H1 (cell line): ENCODE data around the gene RAB6D. TPM values are rescaled to one million over a fixed set of nuclear protein-coding genes. Genes with fewer than 3 reads are reported as not detected.
"Not testable (repeated sequence)": the region's sequence is repeated elsewhere in the genome, so short reads cannot be mapped to it uniquely, and the experiment has no call there.

ENCODE experiments used
- CTCF ChIA-PET: fragments of 300-600 bp; sonication (Branson Sonifier 250); formaldehyde crosslinking; loops from one replicate; lab custom pipeline; 2021; ENCODE audit not compliant: partially characterized antibody; lab: Charles Lee
- POLR2A ChIA-PET: fragments of 300-600 bp; sonication (Branson Sonifier 250); formaldehyde crosslinking; loops from one replicate; lab custom pipeline; 2021; ENCODE audit warnings: inconsistent platforms; ENCODE audit not compliant: partially characterized antibody; lab: Charles Lee
- DNase-seq, 2 experiments: peaks; one replicate each; pipeline versions ENCODE4 v3.0.0 to v3.0.0-alpha.2; 2010 to 2022; ENCODE audit warnings: low spot score in 2 of 2, low read depth in 1 of 2, mixed read lengths in 1 of 2
- FAIRE-seq: peaks from 2 replicates; lab custom pipeline; 2011; peaks lifted over from hg19 to GRCh38; lab: Jason Lieb, UNC
- H2AFZ ChIP-seq: 2 replicates; pipeline ENCODE4 v1.8.1; 2012; ENCODE audit warnings: low read length, inconsistent platforms
- H2AK5ac ChIP-seq: 2 replicates; pipeline ENCODE4 v1.6.1; 2013; ENCODE audit warnings: low read depth, low read length
- H2BK120ac ChIP-seq: replicated peaks from 2 replicates; pipeline ENCODE3; 2013; ENCODE audit warnings: low read depth, low read length, inconsistent platforms
- H2BK12ac ChIP-seq: 2 replicates; pipeline ENCODE4 v1.6.1; 2013; ENCODE audit warnings: low read depth, low read length
- H2BK15ac ChIP-seq: 2 replicates; pipeline ENCODE4 v1.6.1; 2013; ENCODE audit warnings: low read length
- H2BK20ac ChIP-seq: 2 replicates; pipeline ENCODE4 v1.6.1; 2013; ENCODE audit warnings: low read length
- H2BK5ac ChIP-seq: 2 replicates; pipeline ENCODE4 v1.6.1; 2013; ENCODE audit warnings: low read depth, low read length
- H3K14ac ChIP-seq: 2 replicates; pipeline ENCODE4 v1.6.1; 2013; ENCODE audit warnings: inconsistent platforms; ENCODE audit not compliant: insufficient read length
- H3K18ac ChIP-seq: 2 replicates; pipeline ENCODE4 v1.6.1; 2013; ENCODE audit warnings: low read length; ENCODE audit errors: extremely low read depth
- H3K23ac ChIP-seq: 2 replicates; pipeline ENCODE4 v1.6.1; 2013; ENCODE audit warnings: inconsistent platforms; ENCODE audit not compliant: insufficient read length
- H3K23me2 ChIP-seq: 2 replicates; pipeline ENCODE4 v1.6.1; 2013; ENCODE audit warnings: low read depth, low read length
- H3K27ac ChIP-seq: 2 replicates; pipeline ENCODE4 v1.6.1; 2011; ENCODE audit warnings: low read depth, low read length, inconsistent platforms
- H3K27me3 ChIP-seq, 4 experiments: replicated peaks in 1 of 4; 1 replicate in 1 of 4; 2 replicates in 3 of 4; pipeline versions ENCODE4 v1.6.1 to v1.8.1; 2011 to 2013; ENCODE audit warnings: low read length in 3 of 4, mild to moderate bottlenecking in 3 of 4, inconsistent platforms in 2 of 4, mixed read lengths in 2 of 4, moderate library complexity in 1 of 4; ENCODE audit not compliant: control insufficient read depth in 3 of 4, insufficient read depth in 3 of 4; ENCODE audit errors: extremely low read depth in 1 of 4
- H3K36me3 ChIP-seq, 4 experiments: 2 replicates each; pipeline versions ENCODE4 v1.6.1 to v1.8.1; 2011 to 2013; ENCODE audit warnings: mild to moderate bottlenecking in 4 of 4, low read length in 3 of 4, moderate library complexity in 2 of 4, control low read depth in 1 of 4, inconsistent platforms in 1 of 4; ENCODE audit not compliant: insufficient read depth in 4 of 4, control insufficient read depth in 2 of 4
- H3K4ac ChIP-seq: replicated peaks from 2 replicates; pipeline ENCODE3; 2013; ENCODE audit warnings: low read length, low read depth, mixed read lengths, inconsistent platforms; ENCODE audit not compliant: insufficient read length
- H3K4me1 ChIP-seq, 4 experiments: replicated peaks in 1 of 4; 1 replicate in 1 of 4; 2 replicates in 3 of 4; pipeline versions ENCODE4 v1.6.1 to v1.8.1; 2011 to 2013; ENCODE audit warnings: low read length in 3 of 4, inconsistent platforms in 2 of 4, mixed read lengths in 1 of 4; ENCODE audit not compliant: insufficient read depth in 4 of 4, control insufficient read depth in 3 of 4
- H3K4me2 ChIP-seq, 2 experiments: 2 replicates each; pipeline versions ENCODE4 v1.6.1 to v1.8.1; 2011 to 2013; ENCODE audit warnings: low read depth in 2 of 2, low read length in 2 of 2, control low read depth in 1 of 2, inconsistent platforms in 1 of 2, mild to moderate bottlenecking in 1 of 2; ENCODE audit not compliant: insufficient read depth in 1 of 2
- H3K4me3 ChIP-seq, 4 experiments: fragments of 200-600, 300-600 bp in 1 of 4; sonication (generic), shearing (Covaris generic), sonication (Bioruptor Twin) in 1 of 4; 2 replicates each; pipeline versions ENCODE4 v1.5.1 to v1.8.1; 2011 to 2016; ENCODE audit warnings: low read length in 4 of 4, low read depth in 3 of 4, control low read depth in 2 of 4, inconsistent platforms in 2 of 4, mild to moderate bottlenecking in 2 of 4, mixed read lengths in 1 of 4, moderate library complexity in 1 of 4; ENCODE audit not compliant: insufficient read depth in 2 of 4; ENCODE audit errors: extremely low read depth in 1 of 4
- H3K56ac ChIP-seq: replicated peaks from 2 replicates; pipeline ENCODE3; 2013; ENCODE audit warnings: low read depth, mild to moderate bottlenecking, mixed read lengths, low read length, inconsistent platforms; ENCODE audit not compliant: insufficient read length
- H3K79me1 ChIP-seq: 2 replicates; pipeline ENCODE4 v1.6.1; 2013; ENCODE audit warnings: low read depth, low read length, control low read depth
- H3K79me2 ChIP-seq, 2 experiments: 2 replicates each; pipeline versions ENCODE4 v1.6.1 to v1.8.1; 2012 to 2013; ENCODE audit warnings: low read length in 2 of 2, mild to moderate bottlenecking in 2 of 2, inconsistent platforms in 1 of 2; ENCODE audit not compliant: insufficient read depth in 2 of 2, control insufficient read depth in 1 of 2
- H3K9ac ChIP-seq, 4 experiments: replicated peaks in 1 of 4; 1 replicate in 1 of 4; 2 replicates in 3 of 4; pipeline versions ENCODE4 v1.6.1 to v1.8.1; 2011 to 2013; ENCODE audit warnings: low read depth in 3 of 4, low read length in 3 of 4, control low read depth in 2 of 4, mild to moderate bottlenecking in 2 of 4, moderate library complexity in 2 of 4, inconsistent platforms in 1 of 4; ENCODE audit errors: extremely low read depth in 1 of 4
- H3K9me3 ChIP-seq, 2 experiments: 2 replicates each; pipeline versions ENCODE4 v1.6.1 to v1.8.1; 2012 to 2013; ENCODE audit warnings: mild to moderate bottlenecking in 2 of 2, moderate library complexity in 2 of 2, control low read depth in 1 of 2, inconsistent platforms in 1 of 2, low read depth in 1 of 2, low read length in 1 of 2, mixed read lengths in 1 of 2; ENCODE audit not compliant: insufficient read depth in 2 of 2
- H4K20me1 ChIP-seq, 2 experiments: replicated peaks in 1 of 2; 2 replicates each; pipeline versions ENCODE3 to v1.8.1; 2011 to 2013; ENCODE audit warnings: inconsistent platforms in 2 of 2, low read length in 2 of 2, mild to moderate bottlenecking in 1 of 2; ENCODE audit not compliant: insufficient read depth in 2 of 2, control insufficient read depth in 1 of 2
- H4K5ac ChIP-seq: 2 replicates; pipeline ENCODE4 v1.6.1; 2013; ENCODE audit warnings: low read length, low read depth, mixed read lengths, inconsistent platforms; ENCODE audit not compliant: insufficient read length
- H4K8ac ChIP-seq: 2 replicates; pipeline ENCODE4 v1.8.0; 2013; ENCODE audit warnings: mild to moderate bottlenecking, moderate library complexity, low read length, inconsistent platforms; ENCODE audit not compliant: insufficient read depth; ENCODE audit errors: extremely low read depth
- H4K91ac ChIP-seq: replicated peaks from 2 replicates; pipeline ENCODE3; 2013; ENCODE audit warnings: low read length, mixed read lengths, inconsistent platforms; ENCODE audit not compliant: insufficient read length
- WGBS, 2 experiments: shearing (Covaris generic) in 1 of 2; methylation state at CpG; one replicate each; pipeline versions ENCODE4 v1.1.6 to v1.1.7; 2013 to 2015; ENCODE audit warnings: low lambda C conversion rate in 2 of 2, mixed read lengths in 2 of 2, inconsistent platforms in 1 of 2, low coverage in 1 of 2, missing lambda C conversion rate in 1 of 2; ENCODE audit not compliant: insufficient replicate concordance in 2 of 2, insufficient coverage in 1 of 2, insufficient read length in 1 of 2; ENCODE audit errors: extremely low coverage in 1 of 2, missing lambda C conversion rate in 1 of 2; 5-methylcytosine and 5-hydroxymethylcytosine counted together
- polyA plus RNA-seq, 7 experiments: library from polyadenylated mRNA; depleted of rRNA in 3 of 7; stranded (reverse) in 5 of 7; unstranded in 2 of 7; fragments of >200 nt in 5 of 7; fragments of 200-250 nt in 2 of 7; gene quantifications; 1 replicate in 5 of 7; 2 replicates in 1 of 7; 4 replicates in 1 of 7; pipeline versions ENCODE4 v1.2.1 to v1.2.3, GENCODE V29; 2011 to 2013; ENCODE audit warnings: missing spikeins in 2 of 7, mixed read lengths in 2 of 7
- total RNA-seq: library from RNA; stranded (reverse); fragmentation: NEBNext Ultra II Directional; extraction: Animal tissue kit (Norgen Biotek cat#: 25700); gene quantifications from 2 replicates; pipeline ENCODE4 v1.2.1, GENCODE V29; 2021

The RAB6D gene
- total and polyA plus RNA-seq, 2 of the 8 experiments (the other 6 are each of a cell fraction or from before 2014, with no cell fraction given) = 0.05 to 0.22 TPM

DNA sequence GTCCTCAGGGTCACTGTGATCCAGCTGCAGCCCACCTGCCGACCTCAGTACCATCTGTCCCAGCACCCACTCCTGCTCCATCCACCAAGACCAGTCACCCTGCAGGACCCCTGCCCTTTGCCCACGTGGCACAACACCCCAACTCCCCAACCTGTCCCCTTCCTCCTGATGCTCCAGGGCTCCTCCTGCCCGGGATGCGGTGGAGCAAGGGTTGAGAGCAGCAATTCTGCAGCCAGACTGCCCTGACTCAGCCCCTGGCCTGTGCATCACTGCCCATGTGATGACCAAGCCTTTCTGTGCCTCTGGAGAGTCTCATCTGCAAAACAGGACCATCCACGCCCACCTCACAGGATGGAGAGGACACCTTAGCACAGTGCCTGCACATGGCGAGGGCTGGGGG lies 24.9 kb upstream of the RAB6D start:
- FAIRE-seq, CTCF ChIA-PET, H3K79me1 ChIP-seq: not testable (repeated sequence)

DNA sequence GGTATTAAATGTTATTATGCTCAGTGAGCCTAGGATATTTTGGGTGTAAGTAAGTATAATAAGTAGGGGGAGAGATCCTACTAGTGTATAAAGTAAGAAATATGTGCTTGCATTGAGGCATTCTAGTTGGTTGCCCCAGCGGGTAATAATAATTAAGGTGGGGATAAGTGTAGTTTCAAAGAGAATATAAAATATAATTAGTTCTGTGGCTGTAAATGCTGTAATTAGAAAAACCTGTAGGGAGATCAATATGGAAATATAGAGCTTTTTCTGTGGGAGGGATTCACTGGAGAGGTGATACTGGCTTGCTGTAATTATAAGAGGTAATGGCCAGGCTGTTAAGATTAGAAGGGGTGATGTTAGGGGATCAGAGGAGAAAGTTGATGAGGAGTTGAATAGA lies 9.1 kb upstream of the RAB6D start:
- H3K27me3 ChIP-seq, H2AFZ ChIP-seq, H3K14ac ChIP-seq, H3K23me2 ChIP-seq, H3K79me2 ChIP-seq, DNase-seq, H4K20me1 ChIP-seq, H3K18ac ChIP-seq, H3K27ac ChIP-seq, H3K36me3 ChIP-seq, H3K23ac ChIP-seq, POLR2A ChIA-PET, CTCF ChIA-PET, H2BK120ac ChIP-seq, H3K4me2 ChIP-seq, H2BK15ac ChIP-seq, H3K56ac ChIP-seq, H3K4ac ChIP-seq, H3K4me3 ChIP-seq, H2BK12ac ChIP-seq, FAIRE-seq, H2AK5ac ChIP-seq, H4K91ac ChIP-seq, H2BK5ac ChIP-seq, H3K9me3 ChIP-seq, H3K79me1 ChIP-seq, H3K4me1 ChIP-seq, H4K8ac ChIP-seq, H2BK20ac ChIP-seq, H4K5ac ChIP-seq, H3K9ac ChIP-seq: not testable (repeated sequence)
- WGBS, 2 experiments = 90% methylated on average over 1 of the region's 1 CpG; no CpG with 5 or more reads in 1 of the 2 experiments

More for the DNA sequence above, 24.9 kb upstream of the RAB6D start:
- DNase-seq, H3K27me3 ChIP-seq, H2BK12ac ChIP-seq, H2BK20ac ChIP-seq, H3K56ac ChIP-seq, H3K23ac ChIP-seq, H3K4me3 ChIP-seq, H3K27ac ChIP-seq, H4K8ac ChIP-seq, H3K4ac ChIP-seq, H3K36me3 ChIP-seq, H3K4me1 ChIP-seq, H2BK5ac ChIP-seq, H3K9me3 ChIP-seq, H3K18ac ChIP-seq, H2BK15ac ChIP-seq, H2AK5ac ChIP-seq, H3K4me2 ChIP-seq, H3K14ac ChIP-seq, H3K23me2 ChIP-seq, H4K20me1 ChIP-seq, H3K9ac ChIP-seq, H4K91ac ChIP-seq, POLR2A ChIA-PET, H2AFZ ChIP-seq, H3K79me2 ChIP-seq, H2BK120ac ChIP-seq, H4K5ac ChIP-seq: not testable (repeated sequence)
- WGBS, 2 experiments = 64% methylated on average over 4 of the region's 6 CpGs; no CpG with 5 or more reads in 1 of the 2 experiments
